OCI-M2 (cell line): ENCODE data around the gene ITIH5.

ENCODE experiments used
- DNase-seq: peaks from one replicate; lab custom pipeline; 2025; ENCODE audit not compliant: unreplicated experiment; lab: John Stamatoyannopoulos, UW

ITIH5 gene

GRCh38 chr10:7523656-7524055 lies 143.1 kb downstream of the ITIH5 start:
- DNase-seq: no peak

- DNase-seq: no peak
Observed at GRCh38 chr10:7520507-7521485, 146.0 kb downstream of the ITIH5 start.

- no peak for DNase-seq
Observed at GRCh38 chr10:7519351-7519750, 147.4 kb downstream of the ITIH5 start.

- no peak for DNase-seq
Observed at GRCh38 chr10:7518693-7519092, 148.1 kb downstream of the ITIH5 start.

- no peak for DNase-seq
Observed at GRCh38 chr10:7515439-7515838, 151.3 kb downstream of the ITIH5 start.

DNA sequence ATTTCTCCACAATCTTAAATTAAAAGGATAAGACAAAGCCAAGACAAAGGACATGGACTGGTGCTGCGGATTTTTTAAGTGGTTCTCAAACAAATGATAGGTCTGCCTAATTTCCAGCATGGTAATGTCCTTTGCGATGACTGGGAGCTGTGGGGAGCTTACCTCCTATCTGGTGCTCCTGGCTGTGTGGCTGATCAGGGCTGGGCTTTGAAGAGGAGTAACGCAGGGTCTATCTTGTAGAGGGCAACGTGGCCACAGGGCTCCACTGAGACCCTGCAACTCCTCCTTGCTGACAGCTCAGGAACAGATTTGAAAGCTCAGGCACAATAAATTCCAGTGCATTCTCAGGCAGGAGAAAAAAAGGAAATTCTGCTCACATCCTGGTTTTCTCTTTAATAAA lies 152.8 kb downstream of the ITIH5 start:
- DNase-seq: no peak

GRCh38 chr10:7513455-7513854 lies 153.3 kb downstream of the ITIH5 start:
- DNase-seq: no peak

- DNase-seq: no peak
Observed at GRCh38 chr10:7512487-7512886, 154.3 kb downstream of the ITIH5 start.

GRCh38 chr10:7511612-7512011 lies 155.2 kb downstream of the ITIH5 start:
- no peak for DNase-seq
